HG03378 (cell line): ENCODE measurements around the gene DCAF17.
"Not testable (repeated sequence)": the region's sequence is repeated elsewhere in the genome, so short reads cannot be mapped to it uniquely, and the experiment has no call there.

ENCODE experiments used
- ATAC-seq: cut with Tn5 transposase; IDR thresholded peaks from one replicate; pipeline ENCODE4 v1.9.1; 2021; ENCODE audit warnings: mild to moderate bottlenecking, moderate library complexity; ENCODE audit not compliant: unreplicated experiment

Gene DCAF17

DNA sequence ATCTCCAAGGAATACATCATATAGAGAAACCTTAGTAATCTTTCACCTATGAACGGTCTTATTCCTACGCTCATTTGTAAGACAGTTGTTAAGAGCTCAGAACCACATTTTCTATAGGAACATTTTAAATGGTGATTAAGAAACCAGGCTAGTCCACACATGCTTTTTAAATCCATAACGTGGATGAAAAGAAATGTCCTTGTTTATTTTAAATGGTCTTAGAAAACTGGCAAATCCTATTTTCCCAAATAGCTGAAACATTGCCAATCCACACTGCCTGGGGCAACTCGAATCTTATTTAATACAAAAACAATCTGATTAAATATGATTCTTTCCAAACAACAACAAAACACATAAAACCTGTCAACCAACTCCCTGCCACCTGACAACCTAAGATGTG, 23.9 kb upstream of the DCAF17 start:
- ATAC-seq = no peak

DNA sequence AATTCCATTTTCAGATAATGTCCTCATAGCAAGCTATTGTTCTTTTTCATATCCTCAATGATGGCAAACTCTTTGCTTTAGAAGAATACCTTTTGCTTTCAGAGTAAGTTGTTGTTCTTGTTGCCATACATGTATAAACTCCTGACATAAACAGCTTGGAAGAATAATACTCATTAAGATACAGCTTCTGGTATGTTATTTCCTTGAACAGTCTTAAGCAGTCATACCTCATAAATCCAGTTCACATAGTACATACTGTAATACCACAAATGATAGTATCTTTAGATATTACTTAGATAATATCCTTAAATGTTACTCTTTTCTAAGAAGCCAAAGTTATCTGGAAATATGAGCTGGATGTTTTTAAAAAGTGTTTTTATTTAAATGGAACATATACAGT, 23.4 kb upstream of the DCAF17 start:
- ATAC-seq = no peak

DNA sequence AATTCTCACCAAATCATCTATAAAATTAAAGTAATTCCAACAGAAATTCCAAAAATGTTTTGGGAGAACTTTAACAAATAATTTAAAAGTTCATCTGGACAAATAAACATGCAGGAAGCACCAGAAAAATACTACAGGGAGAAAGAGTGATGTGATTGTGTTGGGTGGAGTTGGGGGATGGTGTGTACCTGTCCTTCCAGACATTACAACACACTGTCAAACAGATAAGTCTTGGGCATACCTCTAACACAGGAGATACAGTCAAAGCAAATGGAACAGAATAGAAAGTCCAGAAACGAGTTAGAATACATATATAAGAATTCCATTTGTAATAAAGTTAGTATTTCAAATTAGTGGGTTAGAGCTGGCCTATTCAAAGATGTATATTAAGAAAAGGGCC, 22.8 kb upstream of the DCAF17 start:
- ATAC-seq = no peak

DNA sequence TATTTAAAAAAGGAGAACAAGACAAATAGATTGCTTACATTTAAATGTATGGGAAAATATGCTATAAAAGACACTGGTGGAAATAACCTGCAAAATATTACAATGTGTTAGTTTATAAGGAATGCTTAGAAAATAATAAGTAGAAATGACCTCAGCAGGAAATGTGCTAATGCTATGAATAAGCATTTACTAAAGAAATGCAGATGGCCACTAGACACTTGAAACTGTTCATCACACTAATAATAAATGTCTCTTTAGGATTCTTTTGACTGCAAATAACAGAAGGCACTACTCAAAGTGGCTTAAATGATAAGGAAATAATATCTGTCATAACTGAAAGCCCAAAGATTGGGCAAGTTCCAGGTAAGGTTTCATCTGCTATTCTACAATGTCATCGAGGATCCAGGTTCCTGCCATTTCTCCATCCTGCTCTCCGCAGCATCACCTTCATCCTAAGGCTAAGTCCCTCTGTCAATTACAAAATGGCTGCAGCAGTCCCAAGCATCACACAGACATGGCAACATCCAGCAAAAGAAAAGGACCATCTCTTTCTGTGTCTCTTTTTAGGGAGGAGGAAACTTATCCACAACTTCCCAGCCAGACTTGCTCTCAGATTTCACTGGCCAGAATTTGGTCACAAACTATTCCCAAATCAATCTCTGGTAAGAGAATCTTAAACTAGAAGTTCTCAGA, 22.1 kb upstream of the DCAF17 start:
- ATAC-seq = no peak

DNA sequence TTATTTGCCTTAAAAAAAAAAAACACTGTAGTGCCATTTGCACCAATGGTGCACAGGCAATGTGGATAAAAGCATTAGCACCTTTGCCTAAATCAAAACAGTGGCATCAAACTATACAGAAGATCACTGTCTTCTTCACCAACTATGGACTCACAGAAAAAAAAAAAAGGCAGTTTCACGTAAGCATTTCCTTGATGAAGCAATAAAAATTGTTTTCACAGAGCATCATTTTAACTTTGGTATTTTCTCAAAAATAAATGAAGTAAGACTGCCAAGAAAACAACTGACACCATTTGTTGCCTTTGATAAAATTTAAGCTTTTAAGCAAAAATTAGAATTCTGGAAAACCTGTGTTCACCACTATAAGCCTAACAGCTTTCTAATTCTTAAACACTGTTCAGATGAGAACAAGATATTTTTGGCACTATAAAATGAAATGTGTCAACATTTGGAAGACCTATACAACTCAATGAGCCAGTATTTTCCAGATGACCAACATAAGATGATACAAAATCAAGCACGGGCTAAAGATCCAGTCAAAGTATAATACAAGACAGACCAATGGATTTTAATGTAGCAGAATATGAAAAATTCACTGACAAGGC, 21.4 kb upstream of the DCAF17 start:
- ATAC-seq = no peak

DNA sequence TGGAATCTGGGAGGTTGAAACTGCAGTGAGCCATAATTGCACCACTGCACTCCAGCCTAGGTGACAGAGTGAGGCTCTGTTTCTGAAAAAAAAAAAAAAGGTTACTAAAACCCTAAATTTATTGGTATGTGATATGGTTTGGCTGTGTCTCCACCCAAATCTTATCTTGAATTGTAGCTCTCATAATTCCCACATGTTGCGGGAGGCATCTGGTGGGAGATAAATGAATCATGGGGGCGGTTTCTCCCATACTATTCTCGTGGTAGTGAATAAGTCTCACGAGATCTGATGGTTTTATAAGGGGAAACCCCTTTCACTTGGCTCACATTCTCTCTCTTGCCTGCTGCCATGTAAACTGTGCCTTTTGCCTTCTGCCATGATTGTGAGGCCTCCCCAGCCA, 19.4 kb upstream of the DCAF17 start:
- not testable (repeated sequence) for ATAC-seq

DNA sequence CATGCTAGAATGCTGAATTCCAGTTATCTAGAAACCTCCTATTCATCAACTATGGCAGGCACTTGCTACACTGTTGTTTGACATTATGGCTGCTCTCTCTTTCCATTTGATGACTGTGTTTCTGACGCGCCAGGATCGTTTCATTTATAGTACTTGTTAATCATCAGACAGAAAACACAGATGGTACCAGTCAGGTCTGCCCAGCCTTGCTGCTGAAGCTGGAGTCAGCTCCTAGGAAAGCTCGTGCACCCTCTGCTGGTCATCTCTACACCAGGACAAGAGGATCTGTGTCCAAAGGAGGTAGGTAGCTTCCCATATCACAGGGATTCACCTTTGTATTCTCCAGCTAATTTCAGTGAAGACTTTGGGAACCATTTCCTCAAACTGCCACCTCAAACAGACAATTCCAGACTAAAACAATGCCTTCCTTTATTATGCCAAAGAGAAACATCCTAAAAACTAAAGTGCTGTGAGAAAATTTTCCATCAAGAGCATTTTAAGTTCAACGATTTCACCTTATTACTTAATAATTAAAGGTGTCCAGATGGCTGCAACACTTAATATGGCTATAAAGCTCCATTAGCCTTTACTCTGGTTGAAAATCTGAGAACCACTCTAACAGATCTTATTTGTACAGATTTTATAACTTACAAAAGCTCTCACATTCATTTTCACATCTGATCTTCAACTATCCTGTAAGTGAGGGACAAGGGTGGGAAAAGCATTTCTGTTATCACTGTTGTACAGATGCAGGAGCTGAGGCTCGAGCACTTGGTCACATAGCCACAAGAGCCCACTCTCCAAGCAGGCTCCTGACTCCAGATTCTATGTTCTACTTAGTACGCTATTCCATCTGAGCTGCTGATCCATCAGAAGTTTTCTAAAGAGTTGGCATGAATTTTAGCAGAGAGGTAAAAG, 17.8 kb upstream of the DCAF17 start:
- ATAC-seq = peak; percentile 90

DNA sequence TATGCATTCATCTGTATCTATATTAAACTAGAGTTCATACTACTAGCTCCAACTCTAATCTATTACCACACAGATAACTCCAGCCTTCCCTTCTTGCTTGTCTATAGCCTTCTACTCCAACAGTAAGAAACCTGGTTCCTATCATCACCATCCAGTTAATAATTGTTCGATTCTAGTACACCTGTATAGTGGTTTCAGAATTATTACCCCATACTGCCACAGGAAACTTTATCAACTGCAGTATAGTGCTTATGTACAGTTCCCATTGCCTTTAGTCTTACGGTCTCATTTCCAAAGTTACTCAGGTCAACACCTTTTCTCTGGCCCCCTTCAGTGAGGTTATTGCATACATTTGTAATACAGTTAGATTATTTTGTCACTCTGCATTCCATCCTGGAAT, 14.7 kb upstream of the DCAF17 start:
- no peak for ATAC-seq

DNA sequence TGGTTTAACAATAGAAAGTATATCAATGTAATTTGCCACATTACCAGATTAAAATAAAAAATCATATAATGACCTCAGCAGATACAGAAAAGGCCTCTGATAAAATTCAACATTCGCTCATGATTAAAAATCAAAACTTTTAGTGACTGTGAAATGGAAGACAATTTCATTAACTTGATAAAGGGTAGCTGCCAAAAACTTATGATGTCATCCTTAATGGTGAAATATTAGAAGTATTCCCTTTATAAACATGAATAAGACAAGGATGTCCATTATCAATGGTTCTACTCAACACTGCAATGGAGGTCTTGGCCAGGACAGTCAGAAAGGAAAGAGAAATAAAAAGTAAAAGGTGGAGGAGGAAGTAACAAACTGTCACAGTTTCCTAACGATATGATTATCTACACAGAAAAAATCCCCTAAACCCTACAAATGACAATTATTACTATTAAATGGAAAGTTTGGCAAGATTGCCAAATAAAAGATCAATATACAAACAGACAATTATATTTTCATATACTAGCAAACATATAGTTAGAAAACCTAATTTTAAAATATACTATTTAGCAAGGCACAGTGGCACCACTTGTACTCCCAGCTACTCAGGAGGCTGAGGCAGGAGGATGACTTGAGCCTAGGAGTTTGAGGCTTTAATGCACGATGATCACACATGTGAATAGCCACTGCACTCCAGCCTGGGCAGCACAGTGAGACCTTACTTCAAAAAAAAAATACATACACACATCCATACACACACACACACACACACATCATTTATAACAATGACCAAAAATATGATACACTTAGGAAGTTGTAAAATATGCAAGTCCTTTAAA, 13.1 kb upstream of the DCAF17 start:
- ATAC-seq = no peak

DNA sequence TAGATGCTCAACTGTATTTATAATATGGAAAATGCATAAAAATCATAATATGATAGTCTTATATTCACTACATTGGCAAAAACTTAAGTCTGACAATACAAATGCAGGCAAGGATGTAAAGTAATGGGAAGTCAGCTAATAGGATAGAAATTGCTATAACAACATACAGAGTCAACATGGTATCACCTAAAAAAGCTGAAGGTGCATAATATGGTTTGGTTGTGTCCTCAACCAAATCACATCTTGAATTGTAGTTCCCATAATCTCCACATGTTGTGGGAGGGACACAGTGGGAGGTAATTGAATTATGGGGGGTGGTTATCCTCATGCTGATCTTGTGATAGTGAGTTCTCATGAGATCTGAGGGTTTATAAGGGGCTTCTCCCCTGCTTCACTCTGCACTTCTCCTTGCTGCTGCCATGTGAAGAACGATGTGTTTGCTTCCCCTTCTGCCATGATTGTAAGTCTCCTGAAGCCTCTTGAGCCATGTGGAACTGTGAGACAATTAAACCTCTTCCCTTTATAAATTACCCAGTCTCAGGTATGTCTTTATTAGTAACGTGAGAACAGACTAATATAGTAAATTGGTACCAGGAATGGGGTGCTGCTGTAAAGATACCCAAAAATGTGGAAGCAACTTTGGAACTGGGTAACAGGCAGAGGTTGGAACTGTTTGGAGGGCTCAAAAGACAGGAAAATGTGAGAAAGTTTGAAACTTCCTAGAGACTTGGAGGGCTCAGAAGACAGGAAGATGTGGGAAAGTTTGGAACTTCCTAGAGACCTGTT, 11.1 kb upstream of the DCAF17 start:
- not testable (repeated sequence) for ATAC-seq

DNA sequence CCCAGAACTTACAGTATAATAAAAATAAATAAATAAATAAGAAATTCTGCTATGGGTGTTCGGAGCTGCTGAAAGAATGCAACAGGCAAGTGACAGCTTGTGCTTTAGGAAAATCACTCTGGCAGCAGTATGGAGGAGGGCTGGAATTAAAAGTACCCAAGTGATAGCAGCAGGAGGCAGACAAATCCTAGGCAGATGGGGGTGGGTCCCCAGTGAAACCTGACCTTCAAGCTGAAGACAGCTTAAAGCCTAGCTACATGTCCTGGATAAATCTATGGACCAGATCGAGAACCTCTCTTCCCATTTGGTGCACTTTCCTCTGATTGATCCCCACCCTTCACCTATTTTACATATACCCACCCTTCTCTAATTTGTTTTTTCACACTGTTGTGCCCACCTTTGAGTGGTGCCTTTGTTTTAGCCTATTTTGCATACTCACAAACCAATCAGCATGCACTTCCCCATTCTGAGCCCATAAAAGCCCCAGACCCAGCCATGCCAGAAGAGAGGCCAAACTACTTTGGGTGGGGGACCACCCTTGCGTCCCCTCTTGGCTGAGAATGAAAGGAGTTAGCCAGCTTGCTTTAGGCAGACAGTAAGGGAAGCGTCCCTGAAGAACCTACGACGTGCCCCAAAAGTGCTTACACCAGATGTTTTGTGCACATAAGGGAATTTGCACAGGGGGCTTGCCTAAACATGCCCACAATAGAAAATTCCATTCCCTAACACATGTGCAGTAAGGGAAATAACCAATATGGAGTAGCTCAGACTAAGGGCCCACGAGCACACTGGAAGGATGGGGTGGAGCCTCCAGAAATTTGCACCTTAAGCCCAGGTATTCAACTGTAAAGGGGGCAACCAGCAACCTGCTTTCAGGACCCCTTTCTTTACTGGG, 3.3 kb upstream of the DCAF17 start:
- ATAC-seq = no peak

DNA sequence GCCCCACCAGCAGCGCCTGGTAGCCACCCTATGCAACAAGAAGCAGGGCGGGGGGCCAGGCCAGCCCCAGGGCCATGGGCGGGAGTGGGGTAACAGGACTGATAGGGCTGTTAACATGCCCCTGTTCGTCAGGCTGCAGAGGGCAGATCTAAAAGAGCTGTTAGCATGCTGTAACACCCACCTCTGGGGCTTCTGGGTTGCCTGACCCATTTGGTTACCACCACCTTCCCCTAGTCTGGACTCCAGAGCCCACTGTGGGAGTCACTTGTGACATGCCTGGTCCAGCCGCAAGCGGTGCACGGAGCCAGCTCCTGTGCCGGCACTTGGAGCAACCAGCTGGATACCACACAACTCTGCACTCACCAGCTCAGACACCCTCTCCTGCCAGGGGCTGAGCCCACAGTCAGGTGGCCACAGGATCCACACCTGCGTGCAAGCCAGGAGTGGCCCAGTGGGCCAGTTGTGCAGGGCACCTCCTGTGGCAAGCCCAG, 2.3 kb upstream of the DCAF17 start:
- no peak for ATAC-seq

DNA sequence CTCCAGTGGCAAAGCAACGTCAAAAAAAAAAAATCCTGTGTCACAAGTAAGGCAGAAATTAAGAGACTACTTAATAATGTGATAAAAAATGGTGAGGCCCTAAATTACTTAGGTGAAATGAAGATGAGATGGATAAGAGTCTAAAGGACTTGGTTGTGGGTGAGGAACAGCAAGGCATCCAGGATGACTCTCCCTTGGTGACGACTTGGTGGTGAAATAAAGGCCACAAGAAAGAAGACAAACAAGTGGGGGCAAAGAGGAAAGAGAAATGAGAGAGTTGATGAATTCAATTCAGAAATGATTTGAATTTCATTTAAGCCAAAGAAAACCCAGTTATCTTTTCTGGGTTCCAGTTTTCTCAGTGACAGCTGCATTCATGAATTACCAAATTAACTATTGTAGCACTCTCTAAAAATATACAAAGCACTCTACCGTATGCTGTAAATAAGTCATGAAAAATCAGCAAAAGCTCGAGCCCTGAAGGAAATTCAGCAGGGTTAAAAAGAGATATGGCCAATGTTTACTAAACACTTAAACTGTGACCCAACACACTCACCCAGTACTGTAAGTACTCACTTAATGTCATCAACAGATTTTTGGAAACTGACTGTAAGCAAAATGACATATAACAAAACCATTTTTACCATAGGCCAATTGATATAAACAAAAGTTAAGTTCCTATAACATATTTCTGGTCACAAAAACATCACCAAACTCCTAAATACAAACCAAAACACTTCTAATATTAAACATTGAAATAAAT, 1.6 kb upstream of the DCAF17 start:
- ATAC-seq = no peak

DNA sequence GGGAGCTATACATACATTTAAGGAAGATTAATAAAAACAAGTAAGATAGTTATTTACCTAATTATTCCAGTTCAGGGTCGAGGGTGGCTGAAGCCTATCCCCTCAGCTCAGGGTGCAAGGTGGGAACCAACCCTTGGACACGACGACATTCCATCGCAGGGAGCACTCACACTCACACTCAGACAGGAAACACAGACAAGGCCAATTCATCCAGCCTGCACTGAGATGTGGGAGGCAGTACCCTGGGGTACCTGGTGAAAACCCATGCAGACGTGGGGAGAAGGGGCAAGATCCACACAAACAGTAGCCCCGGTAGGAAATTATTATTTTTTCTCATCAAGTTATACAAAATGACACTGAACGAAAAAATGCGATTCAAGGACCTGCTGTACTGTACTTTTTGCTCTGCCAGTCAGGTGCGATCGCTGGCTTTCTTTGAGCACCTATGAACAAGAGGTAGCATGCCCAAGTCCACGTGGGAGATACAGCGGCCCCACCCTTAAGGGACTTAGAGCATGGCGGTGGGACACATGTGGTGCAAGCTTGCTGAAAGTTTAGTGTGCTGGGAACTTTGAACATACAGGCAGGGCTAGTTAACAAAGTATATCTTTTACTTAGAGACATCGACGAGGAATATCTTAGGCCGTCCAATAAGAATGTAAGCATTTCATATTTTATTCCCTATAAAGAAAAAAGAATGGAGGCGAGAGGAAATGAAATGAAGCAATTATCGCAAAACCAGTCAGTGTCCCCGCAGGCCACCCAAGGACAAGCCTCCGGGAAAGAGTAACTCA, 860 bp upstream of the DCAF17 start:
- ATAC-seq = no peak

DNA sequence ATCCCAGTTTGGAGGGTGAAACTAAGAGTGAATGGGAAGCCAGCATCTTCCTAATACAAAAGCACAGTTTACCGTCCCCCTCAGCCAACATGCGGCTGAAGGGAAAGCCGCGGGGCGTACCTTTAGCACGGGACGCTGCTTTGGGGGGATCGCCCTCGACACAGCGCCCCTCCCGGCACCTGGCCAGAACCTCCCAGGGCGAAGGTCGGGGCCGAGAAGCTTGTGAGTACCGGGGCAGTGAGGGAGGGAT, 338 bp upstream of the DCAF17 start, which contains the start of gene METTL8:
TSS of gene METTL8 (minus strand) at position 228 of the 250 bp plus-strand sequence. CDS start 41,805 bp downstream, outside the sequence.
- ATAC-seq = no peak

DNA sequence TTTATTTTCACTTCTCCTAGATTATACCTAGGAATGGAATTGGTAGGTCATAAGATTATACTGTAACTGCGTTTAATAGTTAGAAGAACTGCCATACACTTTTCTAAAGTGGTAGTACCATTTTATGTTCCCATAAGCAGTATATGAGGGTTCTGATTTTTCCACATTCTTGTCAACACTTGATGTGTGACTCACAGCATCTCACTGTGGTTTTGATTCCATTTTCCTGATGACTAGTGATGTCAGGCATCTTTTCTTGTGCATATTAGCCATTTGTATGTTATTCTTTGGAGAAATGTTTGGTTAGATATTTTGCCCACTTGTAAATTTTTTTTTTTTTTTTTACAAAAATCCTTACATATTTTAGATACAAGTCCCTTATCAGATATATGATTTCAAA, 2.3 kb downstream of the DCAF17 start:
- no peak for ATAC-seq

DNA sequence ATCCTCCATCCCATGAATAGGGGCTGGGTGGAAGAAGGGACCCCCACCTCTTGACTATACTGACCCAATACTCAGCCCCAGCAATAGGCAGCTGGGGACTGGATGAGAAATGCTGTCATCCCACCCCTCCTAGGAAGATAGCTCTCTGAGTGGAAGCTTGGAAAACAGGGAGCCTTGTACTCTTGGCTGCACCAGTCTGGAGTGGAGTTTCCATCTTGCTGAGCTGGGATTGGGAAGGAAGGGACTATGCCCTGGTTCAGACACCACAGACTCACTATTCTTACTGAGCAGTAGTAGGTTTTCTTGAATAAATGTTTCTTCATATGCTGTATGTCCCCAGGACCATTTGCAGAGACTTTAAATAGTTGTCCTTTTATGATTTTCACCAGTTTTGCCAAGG, 7.4 kb downstream of the DCAF17 start:
- ATAC-seq = no peak

DNA sequence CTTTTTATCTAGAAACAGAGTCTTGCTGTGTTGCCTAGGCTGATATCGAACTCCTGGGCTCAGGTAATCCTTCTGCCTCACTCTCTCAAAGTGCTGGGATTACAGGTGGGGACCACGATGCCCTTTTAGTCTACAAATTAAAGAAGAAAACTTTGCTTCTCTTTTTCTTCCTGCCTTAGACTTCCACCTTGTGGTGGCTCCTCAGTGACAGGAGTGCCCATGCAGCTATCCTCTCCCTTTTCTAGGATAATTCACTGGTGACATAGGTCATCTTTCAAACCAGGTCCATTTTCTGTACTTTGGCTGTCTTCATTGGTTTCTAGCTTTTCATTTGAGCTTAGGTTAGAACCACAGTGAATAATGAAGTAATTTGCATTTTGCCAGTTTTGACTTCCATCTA, 13.6 kb downstream of the DCAF17 start:
- no peak for ATAC-seq
